ENCODE measurements around the gene ASXL2.
"Not testable (repeated sequence)": the region's sequence is repeated elsewhere in the genome, so short reads cannot be mapped to it uniquely, and the experiment has no call there.

DNA sequence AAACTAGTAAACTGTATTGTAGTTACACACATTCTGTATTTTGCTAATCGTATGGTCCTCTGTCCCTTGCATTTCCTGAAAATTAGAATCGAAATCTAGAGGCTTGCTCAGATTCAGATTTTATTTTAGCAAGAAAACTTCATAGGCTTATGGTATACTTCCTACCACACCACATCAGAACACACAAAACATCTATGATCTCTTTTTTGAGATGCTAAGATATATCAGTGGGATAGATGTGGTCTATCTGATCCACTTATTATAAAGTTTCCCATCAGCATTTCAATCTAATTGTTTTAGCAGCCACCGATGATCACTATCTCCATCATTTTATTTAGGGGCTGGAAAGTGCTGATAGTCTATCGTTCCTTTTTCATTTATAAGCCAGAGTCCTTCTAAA, 27.9 kb downstream of the ASXL2 start:
- not testable (repeated sequence) for TF ChIP-seq POLR2A (IDR thresholded peaks at IDR 0.05)
- TF ChIP-seq, protein P1, sequence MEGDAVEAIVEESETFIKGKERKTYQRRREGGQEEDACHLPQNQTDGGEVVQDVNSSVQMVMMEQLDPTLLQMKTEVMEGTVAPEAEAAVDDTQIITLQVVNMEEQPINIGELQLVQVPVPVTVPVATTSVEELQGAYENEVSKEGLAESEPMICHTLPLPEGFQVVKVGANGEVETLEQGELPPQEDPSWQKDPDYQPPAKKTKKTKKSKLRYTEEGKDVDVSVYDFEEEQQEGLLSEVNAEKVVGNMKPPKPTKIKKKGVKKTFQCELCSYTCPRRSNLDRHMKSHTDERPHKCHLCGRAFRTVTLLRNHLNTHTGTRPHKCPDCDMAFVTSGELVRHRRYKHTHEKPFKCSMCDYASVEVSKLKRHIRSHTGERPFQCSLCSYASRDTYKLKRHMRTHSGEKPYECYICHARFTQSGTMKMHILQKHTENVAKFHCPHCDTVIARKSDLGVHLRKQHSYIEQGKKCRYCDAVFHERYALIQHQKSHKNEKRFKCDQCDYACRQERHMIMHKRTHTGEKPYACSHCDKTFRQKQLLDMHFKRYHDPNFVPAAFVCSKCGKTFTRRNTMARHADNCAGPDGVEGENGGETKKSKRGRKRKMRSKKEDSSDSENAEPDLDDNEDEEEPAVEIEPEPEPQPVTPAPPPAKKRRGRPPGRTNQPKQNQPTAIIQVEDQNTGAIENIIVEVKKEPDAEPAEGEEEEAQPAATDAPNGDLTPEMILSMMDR (IDR thresholded peaks at IDR 0.05): not testable (repeated sequence)
